ENCODE results near the gene NOS3. TPM values are rescaled to one million over a fixed set of nuclear protein-coding genes. Genes with fewer than 3 reads are reported as not detected.

NOS3 gene
- total RNA-seq, 2 donors from 2014 or later, result 6.1 to 10.4 TPM

DNA sequence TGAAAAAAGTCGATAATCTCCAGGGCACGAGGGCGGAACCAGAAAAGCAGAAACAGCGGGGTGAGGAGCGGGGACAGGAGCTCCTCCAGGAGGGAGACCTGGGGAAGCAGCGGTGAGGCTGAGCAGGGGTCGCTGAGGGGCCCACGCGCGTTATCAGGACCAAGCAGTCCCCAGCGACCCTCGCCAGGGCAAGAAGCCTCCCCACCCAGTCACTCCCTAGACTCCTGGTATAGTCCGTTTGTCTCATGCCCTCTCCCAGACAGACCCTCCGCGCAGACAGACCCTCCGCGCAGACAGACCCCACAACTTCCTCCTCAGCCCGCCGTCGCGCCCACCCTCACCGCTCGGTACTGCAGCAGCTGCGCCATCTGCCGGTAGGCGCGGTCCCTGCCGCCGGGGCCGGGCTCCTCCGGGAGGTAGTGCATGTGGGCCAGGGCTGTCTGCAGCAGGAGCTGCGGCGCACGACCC is 27.2 kb downstream of the NOS3 start:
- peak; percentile 41 for DNase-seq (ENCODE audit: low spot score)
- 6% methylated on average over 29 of the region's 34 CpGs for WGBS
- Histone ChIP-seq H3K9me3 (no peaks in the 10 kb centered on the region), H3K4me3 (peak overlapping the region in 1 of 2 donors; percentile 19), H3K36me3 (no peaks in the 10 kb centered on the region), H3K27me3 (replicated peaks; ENCODE audit: insufficient read depth) (no peaks in the 10 kb centered on the region), H3K27ac (no peak overlapping the region), H3K4me1 (replicated peaks) (peaks cover 4% of the 10 kb centered on the region)
- intact Hi-C loops (cut with DNase I), result no loop called here
- TF ChIP-seq POLR2AphosphoS5 (IDR thresholded peaks at IDR 0.05), result no peak
- TF ChIP-seq, protein P1, sequence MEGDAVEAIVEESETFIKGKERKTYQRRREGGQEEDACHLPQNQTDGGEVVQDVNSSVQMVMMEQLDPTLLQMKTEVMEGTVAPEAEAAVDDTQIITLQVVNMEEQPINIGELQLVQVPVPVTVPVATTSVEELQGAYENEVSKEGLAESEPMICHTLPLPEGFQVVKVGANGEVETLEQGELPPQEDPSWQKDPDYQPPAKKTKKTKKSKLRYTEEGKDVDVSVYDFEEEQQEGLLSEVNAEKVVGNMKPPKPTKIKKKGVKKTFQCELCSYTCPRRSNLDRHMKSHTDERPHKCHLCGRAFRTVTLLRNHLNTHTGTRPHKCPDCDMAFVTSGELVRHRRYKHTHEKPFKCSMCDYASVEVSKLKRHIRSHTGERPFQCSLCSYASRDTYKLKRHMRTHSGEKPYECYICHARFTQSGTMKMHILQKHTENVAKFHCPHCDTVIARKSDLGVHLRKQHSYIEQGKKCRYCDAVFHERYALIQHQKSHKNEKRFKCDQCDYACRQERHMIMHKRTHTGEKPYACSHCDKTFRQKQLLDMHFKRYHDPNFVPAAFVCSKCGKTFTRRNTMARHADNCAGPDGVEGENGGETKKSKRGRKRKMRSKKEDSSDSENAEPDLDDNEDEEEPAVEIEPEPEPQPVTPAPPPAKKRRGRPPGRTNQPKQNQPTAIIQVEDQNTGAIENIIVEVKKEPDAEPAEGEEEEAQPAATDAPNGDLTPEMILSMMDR (IDR thresholded peaks at IDR 0.05), result peak; percentile 66 to 85 (median 68)

DNA sequence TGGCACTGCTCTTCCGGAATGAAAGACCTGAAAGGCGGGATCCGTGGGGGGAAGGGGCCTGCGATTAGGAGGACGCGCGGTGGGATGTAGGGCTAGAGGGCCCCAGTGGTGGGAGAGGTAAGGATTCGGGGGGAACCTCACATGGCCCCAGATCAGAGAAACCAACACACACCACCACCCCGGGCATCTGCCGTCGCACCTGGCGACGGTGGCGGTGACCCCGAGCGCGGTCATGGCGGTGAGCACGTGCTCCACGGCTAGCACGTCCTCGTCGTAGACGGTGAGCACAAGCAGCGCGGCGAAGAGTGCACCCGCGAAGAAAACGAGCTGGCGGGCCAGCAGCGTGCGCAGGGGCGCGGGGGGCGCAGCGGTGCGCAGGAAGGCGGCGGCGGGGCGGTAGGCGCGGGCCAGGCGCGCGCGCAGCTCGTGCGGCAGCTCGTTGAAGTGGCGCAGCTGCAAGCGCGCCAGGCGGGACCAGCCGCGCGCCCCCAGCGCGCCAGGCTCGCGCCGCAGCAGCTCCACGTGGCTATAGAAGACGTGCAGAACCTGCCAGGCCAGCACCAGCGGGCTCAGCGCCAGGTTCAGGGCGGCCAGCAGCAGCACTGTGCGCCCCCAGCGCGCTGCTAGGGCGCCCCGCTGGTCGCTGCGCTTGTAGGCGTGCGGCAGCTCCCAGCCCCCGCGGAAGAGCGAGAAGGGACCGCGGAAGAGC is 27.8 kb downstream of the NOS3 start:
- no peak for DNase-seq (ENCODE audit: low spot score)
- no peaks in the 10 kb centered on the region for H3K27me3 ChIP-seq (replicated peaks; ENCODE audit: insufficient read depth)
- TF ChIP-seq POLR2AphosphoS5 (IDR thresholded peaks at IDR 0.05) (no peak), POLR2A (IDR thresholded peaks at IDR 0.05) (no peak)
- TF ChIP-seq, protein P1 (IDR thresholded peaks at IDR 0.05), result peak in 1 of 4 experiments; percentile 4
- H3K9me3 ChIP-seq, result no peaks in the 10 kb centered on the region
- H3K4me1 ChIP-seq (replicated peaks), result peaks cover 4% of the 10 kb centered on the region
- intact Hi-C loops (cut with DNase I), result no loop called here
- peak overlapping the region in 1 of 2 donors; percentile 19 for H3K4me3 ChIP-seq
- no peak overlapping the region for H3K27ac ChIP-seq
- 3% methylated on average over 52 of the region's 82 CpGs for WGBS
- H3K36me3 ChIP-seq, result no peaks in the 10 kb centered on the region

DNA sequence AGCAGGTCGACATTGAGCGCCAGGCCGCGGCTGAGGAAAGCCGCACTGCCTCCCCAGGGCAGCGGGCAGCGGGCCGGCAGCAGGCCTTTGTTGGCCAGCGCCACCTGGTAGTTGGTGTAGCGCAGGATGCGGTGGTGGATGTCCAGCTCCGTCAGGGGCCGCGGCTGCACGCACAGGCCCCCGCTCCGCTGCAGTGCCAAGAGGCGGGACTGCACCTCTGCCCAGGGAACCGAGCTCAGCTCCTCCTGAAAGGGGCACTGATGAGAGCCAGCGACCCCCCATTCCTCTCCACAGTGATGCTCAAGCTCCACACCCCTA is 28.3 kb downstream of the NOS3 start:
- TF ChIP-seq, protein P1 (IDR thresholded peaks at IDR 0.05), result no peak
- no peak for TF ChIP-seq POLR2A (IDR thresholded peaks at IDR 0.05)
- TF ChIP-seq POLR2AphosphoS5 (IDR thresholded peaks at IDR 0.05), result no peak
- Histone ChIP-seq H3K27ac (no peak overlapping the region), H3K36me3 (no peaks in the 10 kb centered on the region), H3K4me3 (peak overlapping the region in 1 of 2 donors; percentile 19), H3K4me1 (replicated peaks) (peaks cover 4% of the 10 kb centered on the region), H3K9me3 (no peaks in the 10 kb centered on the region), H3K27me3 (replicated peaks; ENCODE audit: insufficient read depth) (no peaks in the 10 kb centered on the region)
- WGBS, result 21% methylated on average over 16 of the region's 20 CpGs
- intact Hi-C loops (cut with DNase I), result no loop called here
- no peak for DNase-seq (ENCODE audit: low spot score)

DNA sequence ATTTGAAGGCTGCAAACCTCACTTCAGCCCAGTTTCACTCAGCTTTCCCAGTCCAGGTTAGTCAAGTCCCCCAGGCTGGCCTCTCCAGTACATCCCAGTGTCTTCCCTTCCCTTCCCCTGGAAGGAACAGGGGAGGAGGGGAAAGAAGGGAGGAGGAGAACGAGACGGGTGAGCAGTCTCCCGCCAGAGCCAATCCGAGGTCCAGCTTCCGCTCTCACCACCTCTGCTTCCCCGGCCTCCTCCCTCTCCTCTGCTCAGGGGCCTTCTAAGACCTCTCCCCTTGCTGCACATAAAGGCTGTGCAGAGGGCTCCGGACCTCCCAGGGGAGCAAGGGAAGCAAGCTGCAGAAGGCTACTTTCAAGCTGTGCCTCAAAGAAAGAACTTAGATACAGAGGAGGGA is 29.4 kb downstream of the NOS3 start:
- H3K27me3 ChIP-seq (replicated peaks; ENCODE audit: insufficient read depth), result no peaks in the 10 kb centered on the region
- intact Hi-C loops (cut with DNase I), result no loop called here
- 49% methylated on average over 7 of the region's 7 CpGs for WGBS
- no peaks in the 10 kb centered on the region for H3K36me3 ChIP-seq
- no peak overlapping the region for H3K4me3 ChIP-seq
- H3K27ac ChIP-seq, result no peak overlapping the region
- peaks cover 4% of the 10 kb centered on the region for H3K4me1 ChIP-seq (replicated peaks)
- DNase-seq (ENCODE audit: low spot score), result no peak
- no peaks in the 10 kb centered on the region for H3K9me3 ChIP-seq
- TF ChIP-seq POLR2AphosphoS5 (IDR thresholded peaks at IDR 0.05), result no peak
- TF ChIP-seq, protein P1 (IDR thresholded peaks at IDR 0.05), result no peak

DNA sequence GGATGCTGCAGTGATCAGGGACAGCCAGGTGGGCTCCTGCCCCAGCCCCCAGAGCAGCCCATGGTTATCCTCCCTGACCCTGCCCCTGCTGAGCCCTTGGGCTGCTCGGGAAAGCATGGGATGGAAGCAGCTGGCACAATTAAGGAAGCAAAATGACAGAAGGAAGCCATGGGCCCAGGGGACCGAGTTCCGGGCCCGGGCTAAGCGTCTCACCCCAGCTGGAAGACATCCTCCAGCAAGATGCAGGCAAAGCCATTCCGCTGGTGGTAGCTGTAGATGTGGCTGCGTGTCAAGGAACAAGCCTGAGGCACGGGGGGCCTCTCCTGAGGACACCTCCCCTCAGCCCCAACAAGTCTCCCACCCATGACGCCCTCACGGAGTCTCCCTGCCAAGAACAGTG is 32.4 kb downstream of the NOS3 start:
- TF ChIP-seq POLR2AphosphoS5 (IDR thresholded peaks at IDR 0.05) (no peak), POLR2A (IDR thresholded peaks at IDR 0.05) (no peak)
- TF ChIP-seq, protein P1 (IDR thresholded peaks at IDR 0.05), result no peak
- Histone ChIP-seq H3K27ac (no peak overlapping the region), H3K36me3 (no peaks in the 10 kb centered on the region), H3K27me3 (replicated peaks; ENCODE audit: insufficient read depth) (no peaks in the 10 kb centered on the region), H3K4me3 (no peak overlapping the region), H3K4me1 (replicated peaks) (peaks cover 5% of the 10 kb centered on the region), H3K9me3 (no peaks in the 10 kb centered on the region)
- intact Hi-C loops (cut with DNase I), result no loop called here
- 82% methylated on average over 10 of the region's 10 CpGs for WGBS
- no peak for DNase-seq (ENCODE audit: low spot score)

All from prostate gland (tissue), 2 donors.